Esophagus muscularis mucosa (tissue), 4 donors: ENCODE results near the gene LRMDA. TPM values are rescaled to one million over a fixed set of nuclear protein-coding genes. Genes with fewer than 3 reads are reported as not detected.

Source experiments
- DNase-seq: peaks from one replicate; pipeline ENCODE4 v3.0.0-alpha.2; 2017; ENCODE audit errors: extremely low spot score
- H3K27ac ChIP-seq, 4 donors: fragments of 200-600 bp; sonication (generic); replicated peaks in 1 of 4; 1 replicate in 3 of 4; 2 replicates in 1 of 4; pipeline ENCODE4 v1.5.1; 2016 to 2019; ENCODE audit warnings: mild to moderate bottlenecking in 1 of 4
- H3K27me3 ChIP-seq, 4 donors: fragments of 200-600 bp; sonication (generic); one replicate each; pipeline versions ENCODE4 v1.5.1 to v1.6.0; 2016 to 2019
- H3K36me3 ChIP-seq, 4 donors: fragments of 200-600 bp; sonication (generic); one replicate each; pipeline ENCODE4 v1.5.1; 2016 to 2019
- H3K4me1 ChIP-seq, 4 donors: fragments of 200-600 bp; sonication (generic); one replicate each; pipeline ENCODE4 v1.5.1; 2016 to 2019
- H3K4me3 ChIP-seq, 4 donors: fragments of 200-600 bp; sonication (generic); 1 replicate in 2 of 4; 2 replicates in 2 of 4; pipeline ENCODE4 v1.5.1; 2016 to 2019; ENCODE audit warnings: mild to moderate bottlenecking in 4 of 4, moderate library complexity in 1 of 4
- H3K9me3 ChIP-seq, 4 donors: fragments of 200-600 bp; sonication (generic); 1 replicate in 3 of 4; 2 replicates in 1 of 4; pipeline ENCODE4 v1.5.1; 2016 to 2019
- CTCF ChIP-seq, 3 experiments: fragments of 200-600 bp in 2 of 3; fragments of 450-650 bp in 1 of 3; sonication (generic) in 2 of 3; IDR thresholded peaks; one replicate each; pipeline ENCODE4 v1.5.1; 2017 to 2019; ENCODE audit warnings: antibody characterized with exemption in 3 of 3, mild to moderate bottlenecking in 2 of 3, moderate library complexity in 1 of 3
- EP300 ChIP-seq: sonication (generic); formaldehyde crosslinking; IDR thresholded peaks from one replicate; pipeline ENCODE4 v1.6.1; 2017; ENCODE audit warnings: antibody characterized with exemption
- POLR2A ChIP-seq: fragments of 450-650 bp; IDR thresholded peaks from one replicate; pipeline ENCODE4 v1.6.1; 2017; ENCODE audit warnings: antibody characterized with exemption, moderate library complexity, mild to moderate bottlenecking, low read depth
- POLR2AphosphoS5 ChIP-seq, 2 donors: sonication (generic); formaldehyde crosslinking; IDR thresholded peaks; one replicate each; pipeline ENCODE4 v1.6.1; 2017; ENCODE audit warnings: antibody characterized with exemption in 2 of 2
- WGBS: methylation state at CpG from one replicate; pipeline ENCODE4 v1.1.5; 2018; 5-methylcytosine and 5-hydroxymethylcytosine counted together
- intact Hi-C: fragments of 100-400 bp; cut with DNase I; formaldehyde crosslinking; loops from one replicate; pipeline ENCODE4 v1.15.1; 2023
- total RNA-seq, 4 donors: library from RNA; depleted of rRNA; stranded (reverse); fragments of >200 nt; gene quantifications; one replicate each; pipeline versions ENCODE4 v1.1.0 to v1.2.1, GENCODE V29; 2016

The LRMDA gene
- total RNA-seq, 4 donors from 2014 or later: 14.3 to 34.9 (median 26.5) TPM

GRCh38 chr10:75606203-75606779 is 174.9 kb downstream of the LRMDA start:
- 61% methylated on average over 5 of the region's 5 CpGs for WGBS

DNA sequence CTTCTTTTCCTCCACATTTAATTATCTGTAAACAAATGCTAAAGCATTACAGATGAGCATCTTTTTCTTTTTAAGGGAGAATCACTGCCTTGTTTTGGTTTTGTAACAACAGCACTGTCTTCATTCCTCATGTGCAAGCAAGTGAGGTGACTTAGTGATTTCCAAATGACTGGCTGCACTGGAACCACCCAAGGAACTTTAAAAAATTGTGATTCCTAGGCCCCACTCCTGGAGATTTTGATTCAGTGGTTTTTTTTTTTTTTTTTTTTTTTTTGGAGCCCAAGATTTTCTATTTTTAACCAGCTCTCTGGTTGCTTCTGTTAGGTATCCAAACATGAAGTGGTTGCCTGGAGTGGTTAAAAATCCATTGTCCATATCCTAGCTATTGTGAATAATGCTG is 176.2 kb downstream of the LRMDA start:
- intact Hi-C loops: no loop called here
- no peaks in the 10 kb centered on the region for H3K9me3 ChIP-seq
- peak overlapping the region in 1 of 4 donors; percentile 0 for H3K27ac ChIP-seq

More at GRCh38 chr10:75606203-75606779, 174.9 kb downstream of the LRMDA start:
- no peaks in the 10 kb centered on the region for H3K27me3 ChIP-seq
- H3K36me3 ChIP-seq: no peaks in the 10 kb centered on the region
- TF ChIP-seq CTCF (IDR thresholded peaks at IDR 0.05): no peak
- TF ChIP-seq POLR2A: no peak
- no peak for TF ChIP-seq POLR2AphosphoS5 (IDR thresholded peaks at IDR 0.05)
- TF ChIP-seq EP300: no peak
- H3K9me3 ChIP-seq: no peaks in the 10 kb centered on the region
- intact Hi-C loops: no loop called here
- peak overlapping the region in 2 of 4 donors; percentile 9 to 29 for H3K27ac ChIP-seq
- DNase-seq: no peak
- H3K4me3 ChIP-seq: no peak overlapping the region
- H3K4me1 ChIP-seq: peaks cover 7 to 35% (median 29%) of the 10 kb centered on the region in 4 donors

DNA sequence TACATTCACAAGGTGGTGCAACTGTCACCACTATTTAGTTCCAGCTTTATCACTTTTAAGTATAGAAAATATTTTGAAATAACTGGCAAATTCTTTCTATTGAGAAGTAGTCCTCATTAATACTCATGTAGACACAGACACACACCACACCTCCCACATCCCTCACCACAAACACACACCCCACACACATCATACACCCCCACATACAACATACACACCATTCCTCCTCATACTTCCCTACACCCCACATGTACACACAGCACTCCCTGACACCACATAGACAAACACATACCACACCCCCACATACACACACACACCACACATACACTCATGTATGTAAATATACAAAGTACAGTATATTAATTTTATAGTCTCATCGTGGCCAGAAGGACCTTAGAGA is 178.8 kb downstream of the LRMDA start:
- Histone ChIP-seq H3K4me1 (peaks cover 18 to 63% (median 62%) of the 10 kb centered on the region in 4 donors), H3K27ac (no peak overlapping the region), H3K9me3 (no peaks in the 10 kb centered on the region), H3K27me3 (no peaks in the 10 kb centered on the region), H3K4me3 (no peak overlapping the region), H3K36me3 (no peaks in the 10 kb centered on the region)
- TF ChIP-seq POLR2AphosphoS5 (IDR thresholded peaks at IDR 0.05) (no peak), EP300 (no peak), CTCF (IDR thresholded peaks at IDR 0.05) (no peak), POLR2A (no peak)
- DNase-seq: no peak
- WGBS: 40% methylated on average over 1 of the region's 1 CpG
- intact Hi-C loops: loop anchor here (5.0 kb wide), 1 partner anchor 52 kb away; no protein-coding TSS in a partner anchor

More for the DNA sequence above, 176.2 kb downstream of the LRMDA start:
- H3K4me3 ChIP-seq: no peak overlapping the region
- TF ChIP-seq POLR2A (no peak), EP300 (no peak), POLR2AphosphoS5 (IDR thresholded peaks at IDR 0.05) (no peak), CTCF (IDR thresholded peaks at IDR 0.05) (no peak)
- DNase-seq: no peak
- H3K27me3 ChIP-seq: no peaks in the 10 kb centered on the region
- H3K36me3 ChIP-seq: no peaks in the 10 kb centered on the region
- peaks cover 13 to 45% (median 39%) of the 10 kb centered on the region in 4 donors for H3K4me1 ChIP-seq

DNA sequence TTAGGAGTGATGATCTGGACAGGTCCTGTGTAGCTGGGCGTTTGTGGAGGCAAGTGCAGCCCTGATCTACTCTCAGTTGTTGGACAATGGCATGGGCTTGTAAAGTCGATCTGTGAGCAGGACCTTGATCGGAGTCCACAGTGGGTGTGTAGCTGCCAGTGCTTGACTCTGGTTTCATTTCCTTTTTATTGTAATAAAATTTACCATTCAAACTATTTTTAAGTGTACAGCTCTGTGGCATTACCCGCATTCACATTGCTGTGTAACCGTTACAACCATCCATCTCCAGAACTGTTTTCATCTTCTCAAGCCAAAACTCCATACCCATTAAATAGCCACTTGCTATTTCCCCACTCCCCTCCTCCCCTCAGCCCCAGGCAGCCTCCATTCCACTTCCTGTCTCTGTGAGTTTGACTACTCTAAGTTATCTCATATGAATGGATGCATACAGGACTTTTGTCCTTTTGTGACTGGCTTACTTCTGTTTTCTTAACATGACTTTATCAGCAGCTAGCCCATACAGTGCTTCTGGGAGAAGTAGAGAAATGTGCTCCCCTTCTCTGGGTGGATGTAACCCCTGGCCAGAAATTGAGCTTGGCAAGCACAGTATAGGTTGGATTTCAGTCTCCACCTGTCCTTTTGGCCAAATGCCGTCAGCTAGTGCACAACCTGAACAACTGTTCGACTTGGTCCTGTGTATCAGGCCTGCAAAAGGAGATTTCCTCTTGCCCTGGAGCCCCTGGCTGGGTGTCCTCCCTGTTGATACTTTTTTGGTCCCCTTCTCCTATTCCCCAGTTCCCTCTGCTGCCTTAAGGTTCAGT is 180.0 kb downstream of the LRMDA start:
- Histone ChIP-seq H3K4me3 (no peak overlapping the region), H3K36me3 (no peaks in the 10 kb centered on the region), H3K27ac (peak overlapping the region in 3 of 4 donors; percentile 8 to 35 (median 24)), H3K27me3 (no peaks in the 10 kb centered on the region), H3K9me3 (no peaks in the 10 kb centered on the region), H3K4me1 (peaks cover 17 to 52% (median 51%) of the 10 kb centered on the region in 4 donors)
- WGBS: 82% methylated on average over 7 of the region's 7 CpGs
- intact Hi-C loops: loop anchor here (5.0 kb wide), 1 partner anchor 51 kb away; no protein-coding TSS in a partner anchor
- TF ChIP-seq EP300: no peak
- no peak for TF ChIP-seq CTCF (IDR thresholded peaks at IDR 0.05)
- no peak for TF ChIP-seq POLR2AphosphoS5 (IDR thresholded peaks at IDR 0.05)
- no peak for TF ChIP-seq POLR2A
- no peak for DNase-seq
